BLaER1 (cell line): Measurements from ENCODE around the gene CTNNA2.
A peak's percentile ranks its signal among the peaks of the same experiment; 100 is the strongest.

ENCODE experiments used
- H3K27ac ChIP-seq: shearing (Covaris generic); formaldehyde crosslinking; 2 replicates; pipeline ENCODE4 v1.8.1; 2022
- H3K27me3 ChIP-seq: shearing (Covaris generic); formaldehyde crosslinking; 2 replicates; pipeline ENCODE4 v1.8.1; 2022
- H3K36me3 ChIP-seq: shearing (Covaris generic); formaldehyde crosslinking; 2 replicates; pipeline ENCODE4 v1.8.1; 2022
- H3K4me1 ChIP-seq: shearing (Covaris generic); formaldehyde crosslinking; 2 replicates; pipeline ENCODE4 v1.8.1; 2022
- H3K4me2 ChIP-seq: shearing (Covaris generic); formaldehyde crosslinking; 2 replicates; pipeline ENCODE4 v1.8.1; 2022
- H3K4me3 ChIP-seq: shearing (Covaris generic); formaldehyde crosslinking; 2 replicates; pipeline ENCODE4 v1.8.1; 2022
- H3K9ac ChIP-seq: shearing (Covaris generic); formaldehyde crosslinking; 2 replicates; pipeline ENCODE4 v1.8.1; 2022
- H3K9me3 ChIP-seq: shearing (Covaris generic); formaldehyde crosslinking; 2 replicates; pipeline ENCODE4 v1.8.1; 2022
- H4K20me1 ChIP-seq: shearing (Covaris generic); formaldehyde crosslinking; 2 replicates; pipeline ENCODE4 v1.8.1; 2022
- Cebpa-rat ChIP-seq: shearing (Covaris generic); IDR thresholded peaks from 2 replicates; pipeline ENCODE4 v1.8.1; 2022

The CTNNA2 gene

DNA sequence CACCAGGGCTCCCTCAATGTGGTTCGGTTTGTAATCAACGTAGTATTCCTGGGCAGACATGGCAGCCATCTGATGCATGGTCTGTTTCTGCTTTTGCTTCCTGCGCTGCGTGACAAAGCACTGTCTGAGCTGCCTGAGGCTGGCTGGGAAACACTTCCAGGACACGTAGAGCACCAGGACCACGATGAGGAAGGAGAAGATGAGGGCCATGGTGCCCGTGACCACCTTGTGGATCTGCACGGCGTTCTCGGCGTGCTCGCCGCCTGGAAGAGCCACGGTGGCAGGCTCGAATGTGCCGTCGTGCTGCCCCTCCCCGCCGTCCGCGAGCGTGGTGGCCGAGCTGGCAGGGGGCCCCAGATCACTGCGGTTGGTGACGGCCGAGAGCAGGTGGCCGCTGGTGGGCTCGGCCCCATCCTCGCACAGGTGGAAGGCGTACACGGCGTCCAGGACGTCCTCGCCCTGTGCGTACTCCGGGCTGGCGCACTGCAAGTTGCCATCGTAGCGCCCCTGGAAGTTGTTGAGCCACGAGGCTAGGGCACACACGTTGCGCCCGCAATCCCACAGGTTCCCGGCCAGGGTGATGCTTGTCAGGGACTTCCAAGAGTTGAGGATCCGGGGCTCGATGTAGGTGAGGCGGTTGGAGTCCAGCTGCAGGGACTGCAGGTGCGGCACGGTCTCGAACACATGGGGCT lies 789.6 kb downstream of the CTNNA2 start:
- H3K36me3 ChIP-seq, result no peaks in the 10 kb centered on the region
- H4K20me1 ChIP-seq, result no peaks in the 10 kb centered on the region
- TF ChIP-seq Cebpa-rat, result no peak
- H3K27ac ChIP-seq, result no peak overlapping the region
- H3K9ac ChIP-seq, result no peak overlapping the region
- H3K4me3 ChIP-seq, result no peak overlapping the region
- H3K9me3 ChIP-seq, result peaks cover 21% of the 10 kb centered on the region
- H3K4me2 ChIP-seq, result no peak overlapping the region
- peaks cover 6% of the 10 kb centered on the region for H3K4me1 ChIP-seq
- H3K27me3 ChIP-seq, result peaks cover 44% of the 10 kb centered on the region

DNA sequence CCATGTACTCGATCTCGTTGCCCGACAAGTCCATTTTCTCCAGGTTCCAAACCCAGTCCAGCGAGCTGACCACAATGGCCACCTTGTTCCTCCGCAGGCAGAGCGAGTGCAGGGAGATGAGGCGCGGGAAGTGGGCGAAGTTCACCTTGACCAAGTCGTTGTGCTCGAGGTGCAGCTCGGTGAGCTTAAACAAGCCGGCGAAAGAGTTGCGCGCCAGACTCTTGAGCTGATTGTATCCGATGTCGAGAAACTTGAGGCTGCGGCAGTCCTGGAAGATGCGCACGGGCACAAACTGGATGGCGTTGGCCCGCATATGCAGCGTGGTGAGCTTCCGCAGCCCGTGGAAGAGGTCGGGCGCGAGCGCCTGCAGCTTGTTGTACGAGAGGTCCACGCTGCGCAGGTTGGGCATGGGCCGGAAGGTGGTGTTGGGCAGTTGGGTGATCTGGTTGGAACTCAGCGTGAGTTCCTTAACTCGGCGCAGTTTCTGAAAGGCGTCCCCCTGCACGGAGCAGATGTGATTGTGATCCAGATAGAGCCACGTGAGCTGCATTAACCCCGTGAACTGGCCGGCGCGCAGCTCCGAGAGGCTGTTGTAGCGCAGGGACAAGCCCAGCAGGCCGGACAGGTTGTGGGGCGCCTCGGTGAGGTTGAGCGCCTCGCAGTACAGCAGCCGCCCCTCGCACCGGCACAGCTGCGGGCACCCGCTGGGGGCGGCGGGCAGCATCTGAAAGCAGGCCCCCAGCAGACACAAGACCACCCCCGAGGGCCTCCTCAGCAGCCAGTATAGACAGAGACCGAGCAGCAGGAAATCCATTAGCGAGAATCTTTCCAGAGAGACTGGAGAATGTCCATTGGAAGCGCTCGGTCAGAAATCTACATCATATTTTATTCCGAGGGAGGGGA lies 790.4 kb downstream of the CTNNA2 start:
- Histone ChIP-seq H3K4me3 (no peak overlapping the region; the same call in 1 of the 2 replicates), H3K9ac (no peak overlapping the region), H3K4me1 (peaks cover 6% of the 10 kb centered on the region), H3K27ac (no peak overlapping the region), H3K9me3 (peaks cover 21% of the 10 kb centered on the region), H4K20me1 (no peaks in the 10 kb centered on the region), H3K36me3 (no peaks in the 10 kb centered on the region), H3K27me3 (peaks cover 44% of the 10 kb centered on the region), H3K4me2 (peak overlapping the region; percentile 93)
- no peak for TF ChIP-seq Cebpa-rat

DNA sequence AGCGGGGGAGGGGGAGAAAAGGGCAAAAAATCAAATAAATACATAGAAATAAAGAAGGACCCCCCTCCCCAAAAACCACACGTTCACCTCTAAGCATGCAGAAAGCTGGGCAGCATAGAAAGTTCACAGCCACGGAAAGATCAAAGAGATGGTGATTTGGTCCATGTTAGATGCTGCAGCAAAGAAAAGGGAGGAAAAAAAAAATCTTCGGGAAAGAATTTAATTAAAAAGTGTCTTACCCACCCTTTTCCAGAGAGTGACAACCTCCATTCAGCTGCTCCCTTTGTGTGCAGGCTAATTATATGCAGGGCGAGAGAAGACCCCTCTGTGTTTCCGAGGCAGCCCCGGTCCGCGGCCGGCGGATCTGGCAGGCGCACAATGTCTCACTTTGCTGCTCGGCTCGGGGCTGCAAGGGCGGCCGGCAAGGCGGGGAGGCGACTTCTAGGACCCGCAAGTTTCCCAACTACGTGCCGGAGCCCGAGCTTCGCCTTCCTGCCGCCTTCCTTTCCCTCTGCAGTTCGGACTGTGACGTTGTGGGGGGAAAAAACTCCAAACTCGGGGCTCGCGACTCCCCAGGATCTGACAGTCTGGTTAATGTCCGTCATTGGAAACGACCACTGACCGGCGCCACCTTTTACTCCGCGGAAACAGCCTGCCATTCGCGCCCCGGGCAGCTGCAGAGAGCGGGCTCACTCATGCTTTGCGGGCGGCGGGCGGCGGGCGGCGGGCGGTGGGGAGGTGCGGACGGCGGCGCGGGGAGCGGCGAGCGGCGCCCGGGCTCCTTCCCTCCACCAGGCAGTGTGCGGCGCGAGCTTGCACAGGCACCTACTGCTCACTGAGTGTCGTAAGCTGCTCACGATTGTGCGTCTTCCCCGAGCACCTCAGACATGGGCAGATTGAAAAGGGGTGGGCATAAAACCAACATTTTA lies 791.3 kb downstream of the CTNNA2 start, which contains the start of gene LRRTM1:
Gene LRRTM1, minus strand, starts transcription at position 844 of the 929 bp plus-strand sequence. CDS start 933 bp downstream, outside the sequence.
- peak within 1 kb of the TSS; percentile 57; the same call in 1 of the 2 replicates for H3K9ac ChIP-seq

DNA sequence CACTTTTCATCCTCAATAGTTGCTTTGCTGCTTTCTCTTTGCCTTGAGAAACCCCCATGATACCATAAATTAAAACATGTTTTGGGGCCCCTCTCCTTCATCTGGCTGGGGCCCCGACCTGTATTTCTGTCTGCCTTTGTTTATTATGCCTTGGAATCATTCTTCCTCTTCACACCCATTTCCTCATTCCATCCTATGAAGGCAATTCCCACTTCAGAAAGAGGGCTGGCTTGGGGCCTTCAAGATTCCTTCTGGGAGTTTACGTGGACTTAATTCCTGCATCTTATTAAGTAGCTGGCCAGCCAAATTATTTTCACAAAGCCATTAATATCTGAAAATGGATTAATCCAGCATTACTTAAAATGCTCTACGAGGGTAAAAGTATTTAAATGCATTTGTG lies 798.5 kb downstream of the CTNNA2 start:
- no peaks in the 10 kb centered on the region for H3K9me3 ChIP-seq
- H3K4me3 ChIP-seq, result no peak overlapping the region
- no peak for TF ChIP-seq Cebpa-rat
- H3K27me3 ChIP-seq, result no peaks in the 10 kb centered on the region
- H3K27ac ChIP-seq, result no peak overlapping the region
- no peaks in the 10 kb centered on the region for H3K36me3 ChIP-seq
- H3K4me2 ChIP-seq, result no peak overlapping the region
- H4K20me1 ChIP-seq, result no peaks in the 10 kb centered on the region
- H3K9ac ChIP-seq, result no peak overlapping the region
- H3K4me1 ChIP-seq, result no peaks in the 10 kb centered on the region

More for the DNA sequence above, 791.3 kb downstream of the CTNNA2 start, which contains the start of gene LRRTM1:
- Histone ChIP-seq H4K20me1 (no peaks in the 10 kb centered on the region), H3K27me3 (peaks cover 44% of the 10 kb centered on the region), H3K27ac (no peak within 1 kb of the TSS), H3K36me3 (no peaks in the 10 kb centered on the region), H3K9me3 (peaks cover 21% of the 10 kb centered on the region), H3K4me1 (peaks cover 6% of the 10 kb centered on the region), H3K4me3 (peak within 1 kb of the TSS; percentile 65), H3K4me2 (peak within 1 kb of the TSS; percentile 93)
- no peak for TF ChIP-seq Cebpa-rat

DNA sequence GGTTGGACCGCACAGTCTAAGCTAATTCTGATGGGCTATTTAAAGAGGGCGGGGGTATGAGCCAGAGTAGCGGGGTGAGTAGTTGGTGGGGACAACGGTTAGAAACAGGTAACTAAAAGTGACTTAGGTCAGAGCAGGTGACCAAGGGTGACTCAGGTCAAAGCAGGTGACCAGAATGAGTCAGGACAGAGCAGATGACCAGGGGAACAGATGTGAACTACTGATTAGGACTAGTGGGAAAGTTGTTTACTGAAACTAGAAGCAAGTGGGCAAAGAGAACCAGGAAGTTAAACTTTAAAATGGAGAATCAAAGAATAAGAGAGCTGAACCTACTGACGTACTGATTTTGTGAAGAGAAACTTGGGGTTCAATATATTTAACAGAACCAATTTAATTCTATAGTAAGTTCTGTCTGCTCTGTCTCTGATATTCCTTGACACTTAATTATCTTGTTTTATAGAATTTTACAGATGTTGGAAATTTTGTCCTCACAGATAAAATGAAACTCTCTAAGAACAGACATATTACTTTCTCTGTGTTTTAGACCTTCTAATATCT lies 799.5 kb downstream of the CTNNA2 start:
- no peaks in the 10 kb centered on the region for H3K9me3 ChIP-seq
- no peaks in the 10 kb centered on the region for H3K4me1 ChIP-seq
- no peaks in the 10 kb centered on the region for H4K20me1 ChIP-seq
- no peak overlapping the region for H3K4me3 ChIP-seq
- TF ChIP-seq Cebpa-rat, result no peak
- no peak overlapping the region for H3K9ac ChIP-seq
- H3K36me3 ChIP-seq, result no peaks in the 10 kb centered on the region
- H3K27ac ChIP-seq, result no peak overlapping the region
- H3K4me2 ChIP-seq, result no peak overlapping the region
- no peaks in the 10 kb centered on the region for H3K27me3 ChIP-seq

DNA sequence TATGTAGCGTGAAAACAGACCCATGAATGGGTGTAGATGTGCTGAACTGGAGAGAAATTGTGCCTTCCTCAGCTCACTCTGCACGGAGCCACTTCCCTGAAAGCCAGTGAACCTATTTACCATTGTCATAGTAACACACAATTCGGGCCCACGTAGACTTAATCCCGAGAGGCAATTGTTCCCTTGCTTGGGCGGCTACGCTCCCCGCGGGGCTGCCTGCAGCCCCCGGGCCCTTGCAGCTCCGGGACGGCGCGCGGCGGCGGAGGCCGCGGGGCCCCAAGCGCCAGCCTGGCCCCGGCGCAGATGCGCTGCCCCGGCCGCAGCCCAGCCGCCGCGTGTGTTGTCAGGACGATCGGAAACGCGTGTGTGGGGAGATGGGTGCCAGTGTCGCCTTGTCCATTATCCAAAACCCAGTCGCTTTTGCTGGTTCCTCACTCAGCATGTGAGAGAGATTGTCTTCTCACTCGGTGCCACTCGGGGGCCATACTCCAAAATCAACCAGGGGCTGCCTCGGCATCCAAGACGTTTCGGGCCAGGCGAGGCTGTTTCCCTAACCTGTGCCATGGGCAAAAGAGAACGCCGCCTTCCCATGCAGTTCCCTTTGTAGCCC lies 809.6 kb downstream of the CTNNA2 start:
- no peak overlapping the region; the same call in 1 of the 2 replicates for H3K4me3 ChIP-seq

DNA sequence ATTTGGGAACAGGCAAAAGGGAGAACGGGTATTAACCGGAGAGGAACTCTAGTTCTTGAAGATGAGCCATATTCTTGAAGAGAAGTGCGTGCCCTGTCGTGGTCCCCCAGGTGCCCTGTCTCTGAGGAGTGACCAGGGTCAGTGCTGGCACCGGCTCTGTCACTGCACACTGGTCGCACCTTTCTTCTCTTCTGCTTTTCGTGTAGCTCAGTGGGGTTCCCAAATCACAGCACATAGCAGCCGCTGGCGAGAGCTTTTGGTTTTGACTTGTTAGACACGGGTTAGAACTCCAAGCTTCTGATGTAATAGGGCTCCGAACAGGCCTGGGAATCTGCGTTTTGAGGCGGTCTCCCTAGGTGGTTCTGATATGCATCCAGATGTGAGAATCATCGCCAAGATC lies 810.1 kb downstream of the CTNNA2 start:
- TF ChIP-seq Cebpa-rat, result no peak
- peak overlapping the region; percentile 69; the same call in 1 of the 2 replicates for H3K4me2 ChIP-seq
- no peaks in the 10 kb centered on the region for H4K20me1 ChIP-seq
- H3K36me3 ChIP-seq, result no peaks in the 10 kb centered on the region
- H3K27ac ChIP-seq, result no peak overlapping the region
- no peak overlapping the region for H3K9ac ChIP-seq
- H3K27me3 ChIP-seq, result peaks cover 20% of the 10 kb centered on the region
- H3K9me3 ChIP-seq, result no peaks in the 10 kb centered on the region
- no peak overlapping the region for H3K4me3 ChIP-seq
- peaks cover 34% of the 10 kb centered on the region for H3K4me1 ChIP-seq

More for the DNA sequence above, 809.6 kb downstream of the CTNNA2 start:
- Histone ChIP-seq H4K20me1 (no peaks in the 10 kb centered on the region), H3K27me3 (peaks cover 20% of the 10 kb centered on the region), H3K9me3 (no peaks in the 10 kb centered on the region), H3K4me1 (peaks cover 29% of the 10 kb centered on the region), H3K36me3 (no peaks in the 10 kb centered on the region), H3K27ac (no peak overlapping the region), H3K4me2 (peak overlapping the region; percentile 69), H3K9ac (no peak overlapping the region)
- TF ChIP-seq Cebpa-rat, result no peak

DNA sequence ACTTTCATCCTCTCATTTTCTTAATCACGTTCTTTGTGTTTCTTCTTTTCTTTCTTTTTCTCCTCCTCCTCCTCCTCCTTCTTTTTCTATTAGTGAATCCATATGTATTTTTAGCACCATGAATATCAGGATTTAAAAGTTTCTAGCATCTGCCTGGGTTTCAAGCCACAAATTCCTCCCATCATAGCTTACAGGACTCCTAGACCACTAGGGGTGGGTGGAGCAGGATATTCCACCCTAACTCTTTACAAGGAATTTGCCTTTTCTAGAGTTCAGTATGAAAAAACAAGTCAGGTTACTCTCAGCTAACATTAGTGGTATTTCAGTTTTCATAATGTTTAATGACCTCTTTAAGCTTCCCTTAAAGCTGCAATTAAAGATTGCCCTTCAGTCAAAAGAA lies 810.8 kb downstream of the CTNNA2 start:
- Histone ChIP-seq H3K4me2 (no peak overlapping the region), H3K4me1 (peaks cover 40% of the 10 kb centered on the region), H3K9me3 (no peaks in the 10 kb centered on the region), H3K9ac (no peak overlapping the region), H3K36me3 (no peaks in the 10 kb centered on the region), H4K20me1 (no peaks in the 10 kb centered on the region), H3K4me3 (no peak overlapping the region), H3K27ac (no peak overlapping the region), H3K27me3 (peaks cover 20% of the 10 kb centered on the region)
- no peak for TF ChIP-seq Cebpa-rat
